CD4-positive, alpha-beta memory T cell (primary cell): ENCODE measurements around the gene DCAF10. TPM values are rescaled to one million over a fixed set of nuclear protein-coding genes. Genes with fewer than 3 reads are reported as not detected.

ENCODE experiments used
- CTCF ChIA-PET: fragments of 350-600 bp; sonication (Branson Sonifier 250); formaldehyde crosslinking; loops from one replicate; lab custom pipeline; 2021; ENCODE audit warnings: inconsistent platforms; ENCODE audit not compliant: partially characterized antibody; lab: Charles Lee
- POLR2A ChIA-PET: fragments of 350-600 bp; sonication (Branson Sonifier 250); formaldehyde crosslinking; loops from one replicate; lab custom pipeline; 2021; ENCODE audit not compliant: partially characterized antibody; lab: Charles Lee
- DNase-seq, 5 donors: peaks; one replicate each; pipeline versions ENCODE4 v3.0.0 to v3.0.0-alpha.2; 2020 to 2022; ENCODE audit warnings: mixed read lengths in 1 of 5
- H3K27ac ChIP-seq: one replicate; pipeline ENCODE4 v1.7.0; 2013; ENCODE audit warnings: low read depth, low read length
- H3K27me3 ChIP-seq: 2 replicates; pipeline ENCODE4 v1.7.0; 2013; ENCODE audit warnings: mild to moderate bottlenecking, low read length, moderate library complexity; ENCODE audit not compliant: insufficient read depth
- H3K36me3 ChIP-seq: 2 replicates; pipeline ENCODE4 v1.7.0; 2013; ENCODE audit warnings: mild to moderate bottlenecking, low read length, moderate library complexity; ENCODE audit not compliant: insufficient read depth
- H3K4me1 ChIP-seq: 2 replicates; pipeline ENCODE4 v1.7.0; 2013; ENCODE audit warnings: mild to moderate bottlenecking, low read length, moderate library complexity; ENCODE audit not compliant: insufficient read depth
- H3K4me3 ChIP-seq, 2 donors: one replicate each; pipeline ENCODE4 v1.7.0; 2013; ENCODE audit warnings: low read length in 2 of 2, mild to moderate bottlenecking in 1 of 2
- H3K9me3 ChIP-seq, 2 donors: one replicate each; pipeline ENCODE4 v1.7.0; 2013; ENCODE audit warnings: low read length in 2 of 2, control low read depth in 1 of 2; ENCODE audit not compliant: control insufficient read depth in 1 of 2
- H3K27ac Mint-ChIP-seq, 7 donors: one replicate each; pipeline ENCODE4 v1.8.0; 2020 to 2021; ENCODE audit warnings: mixed read lengths in 7 of 7, mild to moderate bottlenecking in 6 of 7, inconsistent platforms in 3 of 7, moderate library complexity in 3 of 7
- H3K27me3 Mint-ChIP-seq, 2 donors: one replicate each; pipeline ENCODE4 v1.8.0; 2020 to 2021; ENCODE audit warnings: mixed read lengths in 2 of 2
- H3K36me3 Mint-ChIP-seq, 2 donors: one replicate each; pipeline ENCODE4 v1.8.0; 2020 to 2021; ENCODE audit warnings: mixed read lengths in 2 of 2, inconsistent platforms in 1 of 2, mild to moderate bottlenecking in 1 of 2
- H3K4me1 Mint-ChIP-seq, 4 donors: one replicate each; pipeline ENCODE4 v1.8.0; 2020 to 2021; ENCODE audit warnings: mixed read lengths in 4 of 4, mild to moderate bottlenecking in 1 of 4
- H3K4me3 Mint-ChIP-seq, 8 donors: one replicate each; pipeline ENCODE4 v1.8.0; 2020 to 2021; ENCODE audit warnings: mixed read lengths in 8 of 8, mild to moderate bottlenecking in 7 of 8, moderate library complexity in 6 of 8, inconsistent platforms in 3 of 8
- H3K9me3 Mint-ChIP-seq, 8 donors: one replicate each; pipeline ENCODE4 v1.8.0; 2020 to 2021; ENCODE audit warnings: mixed read lengths in 8 of 8, mild to moderate bottlenecking in 5 of 8, inconsistent platforms in 3 of 8, moderate library complexity in 1 of 8
- intact Hi-C: fragments of 100-400 bp; cut with micrococcal nuclease; formaldehyde crosslinking; loops from one replicate; pipeline ENCODE4 v1.15.1; 2023
- polyA plus RNA-seq, 2 donors: library from polyadenylated mRNA; unstranded; fragments of 300-500 nt; fragmentation: Illumina TruSeq; gene quantifications; one replicate each; pipeline ENCODE4 v1.2.3, GENCODE V29; 2021
- total RNA-seq, 2 experiments: library from RNA; stranded (reverse); gene quantifications; one replicate each; pipeline ENCODE4 v1.2.3, GENCODE V29; 2021

The DCAF10 gene
- total and polyA plus RNA-seq, 4 experiments from 2014 or later: 20.3 to 37.1 (median 29.2) TPM

- intact Hi-C loops: no loop called here
- CTCF ChIA-PET: interaction anchor here (0.8 to 1.5 kb wide), 2 partner anchors 15 to 74 kb away, joined by 4 read pairs; no protein-coding TSS in a partner anchor
- Histone ChIP-seq H3K36me3 (peaks cover 6% of the 10 kb centered on the region), H3K4me3 (no peak overlapping the region), H3K27ac (no peak overlapping the region), H3K9me3 (no peaks in the 10 kb centered on the region), H3K4me1 (no peaks in the 10 kb centered on the region), H3K27me3 (no peaks in the 10 kb centered on the region)
- Mint-ChIP-seq H3K27ac (peak overlapping the region in 3 of 7 donors; percentile 53 to 64 (median 55)), H3K4me3 (no peak overlapping the region), H3K36me3 (peaks cover 23 to 54% of the 10 kb centered on the region in 2 donors), H3K4me1 (peaks cover 0 to 7% (median 4%) of the 10 kb centered on the region in 4 donors), H3K27me3 (no peaks in the 10 kb centered on the region), H3K9me3 (no peaks in the 10 kb centered on the region)
- POLR2A ChIA-PET: interaction anchor here (1.1 kb wide), 1 partner anchor 8 kb away, joined by 3 read pairs; no protein-coding TSS in a partner anchor
- no peak for DNase-seq
Measured at GRCh38 chr9:37769995-37770394, 30.6 kb upstream of the DCAF10 start.

- ChIA-PET CTCF (no interaction called here), POLR2A (interaction anchor here (1.2 to 1.3 kb wide), 2 partner anchors 9 to 25 kb away, joined by 3 to 5 read pairs; partner anchors contain the start of genes DCAF10 and EXOSC3)
- Mint-ChIP-seq H3K27me3 (no peaks in the 10 kb centered on the region), H3K36me3 (peaks cover 22 to 64% of the 10 kb centered on the region in 2 donors), H3K4me1 (peaks cover 0 to 4% (median 3%) of the 10 kb centered on the region in 4 donors), H3K27ac (peak overlapping the region in 4 of 7 donors; percentile 9 to 84 (median 66)), H3K4me3 (no peak overlapping the region), H3K9me3 (no peaks in the 10 kb centered on the region)
- no peaks in the 10 kb centered on the region for H3K9me3 ChIP-seq
- H3K4me3 ChIP-seq: no peak overlapping the region
- no peak for DNase-seq
- H3K27ac ChIP-seq: no peak overlapping the region
- peaks cover 24% of the 10 kb centered on the region for H3K36me3 ChIP-seq
- H3K27me3 ChIP-seq: no peaks in the 10 kb centered on the region
- intact Hi-C loops: no loop called here
- H3K4me1 ChIP-seq: no peaks in the 10 kb centered on the region
Measured at GRCh38 chr9:37775216-37775919, 25.2 kb upstream of the DCAF10 start.

GRCh38 chr9:37776328-37776727 lies 24.3 kb upstream of the DCAF10 start:
- Mint-ChIP-seq H3K36me3 (peaks cover 24 to 68% of the 10 kb centered on the region in 2 donors), H3K4me1 (peaks cover 0 to 5% (median 3%) of the 10 kb centered on the region in 4 donors), H3K4me3 (no peak overlapping the region), H3K27me3 (no peaks in the 10 kb centered on the region), H3K27ac (no peak overlapping the region), H3K9me3 (no peaks in the 10 kb centered on the region)
- Histone ChIP-seq H3K4me3 (no peak overlapping the region), H3K27me3 (no peaks in the 10 kb centered on the region), H3K4me1 (no peaks in the 10 kb centered on the region), H3K9me3 (no peaks in the 10 kb centered on the region), H3K36me3 (peaks cover 28% of the 10 kb centered on the region), H3K27ac (no peak overlapping the region)
- intact Hi-C loops: no loop called here
- DNase-seq: no peak
- POLR2A ChIA-PET: no interaction called here
- CTCF ChIA-PET: interaction anchor here (0.7 kb wide), 1 partner anchor 137 kb away, joined by 5 read pairs; no protein-coding TSS in a partner anchor

GRCh38 chr9:37778534-37778933 lies 22.1 kb upstream of the DCAF10 start:
- no peaks in the 10 kb centered on the region for H3K27me3 Mint-ChIP-seq
- intact Hi-C loops: no loop called here
- H3K9me3 Mint-ChIP-seq: no peaks in the 10 kb centered on the region
- CTCF ChIA-PET: no interaction called here
- Histone ChIP-seq H3K27me3 (no peaks in the 10 kb centered on the region), H3K4me1 (peaks cover 16% of the 10 kb centered on the region), H3K4me3 (no peak overlapping the region), H3K9me3 (no peaks in the 10 kb centered on the region), H3K36me3 (peaks cover 47% of the 10 kb centered on the region), H3K27ac (no peak overlapping the region)
- H3K36me3 Mint-ChIP-seq: peaks cover 34 to 79% of the 10 kb centered on the region in 2 donors
- peak overlapping the region in 2 of 7 donors; percentile 0 to 48 for H3K27ac Mint-ChIP-seq
- no peak overlapping the region for H3K4me3 Mint-ChIP-seq
- POLR2A ChIA-PET: interaction anchor here (0.9 kb wide), 1 partner anchor 9 kb away, joined by 3 read pairs; no protein-coding TSS in a partner anchor
- H3K4me1 Mint-ChIP-seq: peaks cover 10 to 24% (median 18%) of the 10 kb centered on the region in 4 donors
- no peak for DNase-seq

- Mint-ChIP-seq H3K27ac (peak overlapping the region; percentile 95 to 98 (median 97)), H3K9me3 (no peaks in the 10 kb centered on the region), H3K4me1 (peaks cover 23 to 45% (median 30%) of the 10 kb centered on the region in 4 donors), H3K27me3 (no peaks in the 10 kb centered on the region), H3K36me3 (peaks cover 24 to 49% of the 10 kb centered on the region in 2 donors), H3K4me3 (peak overlapping the region; percentile 96 to 99 (median 96))
- peak overlapping the region; percentile 93 to 98 for H3K4me3 ChIP-seq
- DNase-seq: peak in 1 of 5 donors; percentile 11
- CTCF ChIA-PET: interaction anchor here (1.2 to 1.3 kb wide), 2 partner anchors 13 to 24 kb away, joined by 3 to 5 read pairs; no protein-coding TSS in a partner anchor
- no peaks in the 10 kb centered on the region for H3K9me3 ChIP-seq
- peak overlapping the region; percentile 83 for H3K27ac ChIP-seq
- peaks cover 31% of the 10 kb centered on the region for H3K4me1 ChIP-seq
- intact Hi-C loops: no loop called here
- H3K36me3 ChIP-seq: peaks cover 39% of the 10 kb centered on the region
- H3K27me3 ChIP-seq: no peaks in the 10 kb centered on the region
- POLR2A ChIA-PET: interaction anchor here (1.2 to 3.7 kb wide), 9 partner anchors 9 to 299 kb away, joined by 3 to 51 read pairs (median 7); partner anchors contain the start of genes DCAF10, POLR1E, TOMM5 and TRMT10B
Measured at GRCh38 chr9:37784291-37784615, 16.3 kb upstream of the DCAF10 start.

GRCh38 chr9:37784616-37785483 lies 15.7 kb upstream of the DCAF10 start, which contains the start of gene EXOSC3:
Gene EXOSC3, minus strand, starts transcription at chr9:37785064. Its CDS starts 20 bp downstream, at chr9:37785044.
- DNase-seq: peak; percentile 82 to 88 (median 83)
- Histone ChIP-seq H3K36me3 (peaks cover 33% of the 10 kb centered on the region), H3K27me3 (no peaks in the 10 kb centered on the region), H3K4me3 (peak within 1 kb of the TSS; percentile 93 to 98), H3K9me3 (no peaks in the 10 kb centered on the region), H3K4me1 (peaks cover 31% of the 10 kb centered on the region), H3K27ac (peak within 1 kb of the TSS; percentile 83)
- intact Hi-C loops: loop anchor here (1.0 kb wide), 4 partner anchors 15 to 320 kb away; partner anchors contain the start of genes DCAF10, SLC25A51, TRMT10B and ZBTB5
- peak within 1 kb of the TSS; percentile 95 to 98 (median 97) for H3K27ac Mint-ChIP-seq
- H3K4me3 Mint-ChIP-seq: peak within 1 kb of the TSS; percentile 96 to 99 (median 96)
- H3K9me3 Mint-ChIP-seq: no peaks in the 10 kb centered on the region
- H3K27me3 Mint-ChIP-seq: no peaks in the 10 kb centered on the region
- peaks cover 24 to 43% of the 10 kb centered on the region in 2 donors for H3K36me3 Mint-ChIP-seq
- peaks cover 23 to 45% (median 30%) of the 10 kb centered on the region in 4 donors for H3K4me1 Mint-ChIP-seq
- ChIA-PET CTCF (interaction anchor here (0.5 to 1.3 kb wide), 4 partner anchors 12 to 369 kb away, joined by 3 to 5 read pairs (median 3); no protein-coding TSS in a partner anchor), POLR2A (interaction anchor here (0.7 to 3.7 kb wide), 11 partner anchors 10 to 299 kb away, joined by 3 to 51 read pairs (median 6); partner anchors contain the start of genes DCAF10, POLR1E, TOMM5 and TRMT10B)
